ENCODE measurements around the gene PRKN.

The PRKN gene

DNA sequence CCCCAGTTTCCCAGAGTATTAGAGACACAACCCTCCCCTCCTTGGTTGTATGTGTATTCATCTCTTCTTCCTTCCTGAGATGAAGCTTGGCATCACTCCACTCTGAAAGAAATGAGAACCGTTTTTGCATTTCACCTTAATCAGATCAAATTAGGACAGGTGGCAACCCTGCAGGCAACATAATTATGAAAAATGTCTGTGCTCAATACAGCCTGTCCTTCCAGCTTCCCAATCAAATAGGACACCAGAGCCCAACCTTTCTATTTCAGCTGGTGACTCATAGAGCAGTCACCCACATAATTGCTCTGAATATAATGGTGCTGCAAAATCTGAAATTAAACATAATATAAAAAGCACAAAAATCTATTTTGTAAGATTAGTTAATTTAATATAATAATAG lies 1143.5 kb downstream of the PRKN start:
- no peak for DNase-seq (ENCODE audit: low read depth in 2 of 3, low spot score in 1 of 3)

DNA sequence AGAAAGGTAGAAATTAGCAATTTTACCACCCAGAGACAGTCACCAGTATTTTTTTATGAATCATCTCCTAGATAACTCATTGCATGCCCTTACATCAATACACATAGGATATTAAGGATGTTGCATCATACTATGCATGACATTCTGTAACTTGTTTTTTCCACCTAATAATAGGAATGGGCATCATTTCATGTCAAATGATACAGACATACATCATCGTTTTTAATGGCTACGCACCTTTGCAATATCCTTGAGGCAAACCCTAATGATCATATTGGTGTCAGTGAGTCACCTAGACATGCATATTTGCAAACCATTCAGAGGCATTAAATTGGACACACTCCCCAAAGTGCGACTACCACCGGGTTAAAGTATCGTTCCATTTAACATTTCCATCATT lies 1144.0 kb downstream of the PRKN start:
- DNase-seq (ENCODE audit: low read depth in 2 of 3, low spot score in 1 of 3): no peak

DNA sequence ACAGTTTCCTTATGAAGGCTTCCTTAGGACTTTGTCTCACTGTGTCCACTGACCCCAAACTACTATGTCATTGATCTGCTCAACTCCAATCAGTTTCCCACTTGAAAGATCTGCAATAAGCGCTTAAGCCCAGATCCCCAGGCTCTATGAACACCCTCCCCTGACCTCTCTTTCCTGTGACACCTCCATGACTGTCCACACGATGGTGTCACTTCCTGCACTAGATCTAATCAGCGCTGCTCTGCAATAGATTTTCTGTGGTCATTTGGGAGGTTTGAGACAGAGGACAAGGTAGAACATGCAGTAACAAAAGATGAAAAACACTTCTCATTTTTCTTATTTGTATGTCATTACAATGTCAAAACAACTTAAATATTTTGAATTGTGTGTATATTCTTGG lies 1149.1 kb downstream of the PRKN start:
- DNase-seq (ENCODE audit: low read depth in 2 of 3, low spot score in 1 of 3): no peak

DNA sequence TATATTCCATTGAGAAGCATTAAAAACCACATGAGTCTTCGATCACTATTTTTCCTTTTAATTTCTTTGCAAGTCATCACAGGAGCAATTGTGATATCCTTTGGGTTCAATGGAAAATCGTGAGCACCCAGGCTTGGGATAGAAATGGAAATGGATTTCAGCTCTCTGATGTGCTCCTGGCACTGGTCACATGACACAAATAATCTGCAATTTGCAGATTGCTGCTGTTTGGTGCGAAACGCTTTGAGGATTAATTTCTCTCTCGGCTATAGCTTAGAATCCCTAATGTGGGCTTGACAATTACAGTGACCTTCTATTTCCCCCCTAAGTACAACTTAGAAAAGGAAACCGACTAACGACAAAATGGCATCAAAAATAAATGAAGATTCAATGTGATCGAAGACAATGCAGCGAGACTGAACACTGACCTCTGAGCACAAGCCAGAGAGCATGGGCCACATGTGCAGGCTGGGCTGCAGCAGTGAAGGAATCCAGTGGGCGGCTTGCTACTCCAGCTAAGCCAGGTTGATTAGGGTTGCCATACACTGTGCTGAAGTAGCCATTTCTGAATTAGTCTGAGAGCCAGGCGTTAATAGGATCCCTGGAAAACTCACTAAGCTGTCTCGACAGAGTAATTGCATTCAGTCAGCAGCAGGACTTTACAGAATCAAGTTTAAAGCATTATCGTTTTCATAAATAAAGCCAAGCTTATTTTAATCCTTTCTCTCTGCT lies 1151.9 kb downstream of the PRKN start:
- no peak for DNase-seq (ENCODE audit: low read depth in 2 of 3, low spot score in 1 of 3)

DNA sequence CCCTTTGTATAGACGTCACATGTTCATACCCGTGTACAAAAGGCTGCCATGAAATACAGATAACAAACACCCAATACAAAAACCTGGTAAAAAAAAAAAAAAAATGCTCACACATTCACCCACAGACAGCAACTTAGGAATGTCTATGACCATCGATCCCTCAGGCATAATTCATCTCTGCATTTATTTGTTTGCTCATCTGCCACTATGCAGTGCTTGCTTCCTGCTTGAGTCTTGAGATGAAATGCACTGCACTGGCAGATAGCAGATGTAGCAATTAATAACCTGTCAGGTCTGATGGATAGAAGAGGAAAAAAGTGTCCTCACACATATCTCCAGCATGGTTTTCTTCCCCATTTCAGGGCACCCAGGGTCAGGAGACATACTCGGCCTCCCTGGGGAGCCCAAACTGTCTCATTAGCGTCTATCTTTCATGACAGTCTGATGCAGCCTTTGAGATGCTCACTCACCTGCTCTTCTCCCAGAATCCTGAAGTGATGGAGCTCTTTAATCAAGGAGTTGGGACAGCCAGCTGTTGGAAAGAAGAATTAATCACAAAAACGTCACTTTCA lies 1158.6 kb downstream of the PRKN start:
- DNase-seq (ENCODE audit: low read depth in 2 of 3, low spot score in 1 of 3): no peak

DNA sequence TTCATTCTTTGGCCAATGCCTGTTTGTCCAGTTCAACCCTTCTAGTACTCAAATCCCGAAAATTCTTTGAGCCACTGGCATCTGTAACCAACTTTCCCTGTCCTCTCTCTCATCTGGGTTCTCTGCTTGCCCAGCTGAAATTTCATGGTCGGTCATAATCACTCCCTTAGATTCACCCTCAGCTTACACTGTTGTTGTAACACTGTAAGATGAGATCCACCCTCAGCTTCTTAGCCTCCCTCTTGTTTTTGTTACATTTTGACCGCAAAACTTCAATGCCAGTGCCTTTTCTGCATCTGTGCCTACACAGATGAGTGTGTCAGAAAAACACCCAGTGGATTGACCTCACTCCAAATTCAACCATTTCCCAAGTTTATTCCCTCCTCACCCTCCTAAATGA lies 1162.6 kb downstream of the PRKN start:
- no peak for DNase-seq (ENCODE audit: low read depth in 2 of 3, low spot score in 1 of 3)

DNA sequence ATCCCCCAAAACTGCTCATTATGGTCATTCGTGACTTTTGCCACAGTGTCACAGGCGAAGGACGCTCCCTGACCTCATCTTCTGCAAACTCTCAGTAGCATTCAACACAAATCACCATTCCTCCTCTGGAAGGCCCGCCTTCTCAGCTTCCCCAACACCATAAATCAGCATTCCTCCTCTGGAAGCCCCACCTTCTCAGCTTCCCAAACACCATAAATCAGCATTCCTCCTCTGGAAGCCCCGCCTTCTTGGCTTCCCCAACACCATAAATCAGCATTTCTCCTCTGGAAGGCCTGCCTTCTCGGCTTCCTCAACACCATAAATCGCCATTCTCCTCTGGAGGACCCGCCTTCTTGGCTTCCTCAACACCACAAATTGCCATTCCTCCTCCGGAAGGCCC lies 1165.7 kb downstream of the PRKN start:
- no peak for DNase-seq (ENCODE audit: low read depth in 2 of 3, low spot score in 1 of 3)

DNA sequence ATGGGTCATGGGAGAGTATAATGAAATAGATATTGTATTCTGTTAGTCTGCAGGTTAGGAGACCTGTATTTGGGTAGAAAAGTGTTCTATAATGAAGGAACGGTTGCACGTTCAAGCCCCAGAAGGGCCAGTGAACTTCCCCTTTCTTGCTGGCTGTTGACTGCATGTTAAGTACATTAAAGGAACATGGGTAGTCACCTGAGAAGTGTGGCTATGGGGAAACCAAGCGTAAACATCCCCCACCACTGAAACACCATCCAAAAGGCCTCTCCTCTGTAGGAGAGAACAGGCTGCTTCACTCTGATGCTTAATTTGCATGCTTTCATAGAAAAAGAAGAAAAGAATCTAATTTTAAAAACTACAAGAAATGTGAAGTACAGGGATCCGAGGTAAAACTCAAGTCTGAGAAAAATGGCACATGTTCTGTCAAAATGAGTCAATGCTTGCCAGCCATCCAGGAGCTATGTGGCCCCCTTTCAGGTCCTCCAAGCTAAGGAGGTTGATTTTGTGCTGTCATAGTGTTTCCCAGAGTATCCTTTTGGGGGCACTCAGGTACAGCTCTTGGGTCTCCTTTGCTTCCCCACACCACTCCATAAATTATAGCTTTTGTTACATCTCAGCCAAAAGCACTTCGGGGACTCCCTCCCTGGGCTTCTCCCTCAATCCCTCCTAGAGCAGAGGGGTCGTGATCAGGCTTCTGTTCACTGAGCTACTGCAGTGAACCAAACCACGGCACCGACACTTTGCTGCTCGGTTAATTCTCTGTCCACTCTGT lies 1170.0 kb downstream of the PRKN start:
- no peak for DNase-seq (ENCODE audit: low read depth in 2 of 3, low spot score in 1 of 3)

DNA sequence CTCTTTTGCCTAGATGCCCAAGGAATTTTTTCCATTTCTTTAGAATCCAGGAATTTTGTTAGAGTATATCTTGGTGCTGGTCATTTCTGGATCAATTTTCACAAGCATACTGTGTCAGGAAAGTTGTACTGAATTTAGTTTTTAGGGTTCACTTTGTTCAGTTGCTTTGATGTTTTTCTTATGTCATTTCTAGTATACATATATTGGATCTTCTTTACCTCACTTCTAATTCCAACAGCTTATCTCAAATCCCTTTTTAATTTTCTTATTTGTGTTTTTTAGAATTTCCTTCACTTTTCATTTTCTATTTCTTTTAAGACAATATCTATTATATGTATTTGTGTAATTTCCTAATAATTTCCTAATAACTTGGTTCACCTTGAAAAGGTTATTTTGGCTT lies 1172.7 kb downstream of the PRKN start:
- DNase-seq (ENCODE audit: low read depth in 2 of 3, low spot score in 1 of 3): no peak

DNA sequence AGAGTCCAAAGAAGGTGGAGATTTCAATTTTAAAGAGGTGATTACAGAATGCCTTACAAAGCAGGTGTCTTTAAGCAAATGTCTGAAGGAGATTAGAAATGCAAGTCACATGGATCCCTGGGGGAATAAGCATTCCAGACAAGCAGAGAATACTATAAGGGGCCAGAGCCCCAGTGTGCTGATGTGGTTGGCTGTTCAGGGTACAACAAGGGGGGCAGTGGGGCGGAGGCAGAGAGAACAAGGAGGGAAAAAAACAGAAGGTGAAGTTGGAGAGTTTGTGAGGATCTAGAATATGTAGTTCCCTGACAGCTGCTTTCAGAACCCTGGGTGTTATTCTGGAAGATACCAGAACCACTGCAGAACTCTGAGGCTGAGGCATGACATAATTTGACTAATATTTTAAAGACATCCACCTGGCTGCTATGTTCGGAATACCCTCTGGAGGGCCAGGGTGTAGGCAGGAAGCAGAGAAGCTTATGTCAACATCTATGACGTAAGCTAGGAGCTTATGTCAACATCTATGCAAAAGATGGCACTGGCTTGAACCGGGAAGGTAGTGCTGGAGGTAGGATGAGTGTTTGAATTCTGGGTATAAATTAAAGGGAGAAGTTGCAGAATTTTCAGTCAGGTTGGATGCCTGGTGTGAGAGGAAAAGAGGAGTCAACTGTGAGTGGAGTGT lies 1177.5 kb downstream of the PRKN start:
- no peak for DNase-seq (ENCODE audit: low read depth in 2 of 3, low spot score in 1 of 3)

DNA sequence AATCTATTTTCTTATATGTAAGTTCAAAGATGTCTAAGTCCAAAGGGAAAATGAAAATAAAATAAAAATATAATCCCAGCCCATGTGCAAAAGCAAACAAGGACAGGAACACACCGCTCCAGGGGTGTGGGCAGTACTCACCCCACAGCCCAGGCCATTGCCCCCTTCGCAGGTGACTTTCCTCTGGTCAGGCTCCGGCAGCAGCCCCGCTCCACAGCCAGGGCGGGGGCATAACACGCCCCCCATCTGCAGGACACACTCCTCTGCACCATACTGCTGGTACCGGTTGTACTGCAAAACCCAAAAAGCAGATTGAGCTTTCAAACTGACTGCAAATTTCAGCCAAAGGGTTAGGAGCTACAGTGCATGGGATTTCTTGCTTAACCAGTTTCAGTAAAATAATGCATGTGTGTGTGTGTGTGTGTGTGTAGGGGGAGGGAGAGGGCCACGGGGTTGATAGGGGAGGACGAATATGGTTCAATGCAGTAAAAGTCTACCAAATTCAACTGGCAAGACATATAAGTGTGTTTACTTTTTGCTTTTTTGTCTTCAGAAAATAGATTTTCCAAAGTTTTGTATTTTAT lies 1178.8 kb downstream of the PRKN start:
- DNase-seq (ENCODE audit: low read depth in 2 of 3, low spot score in 1 of 3): no peak

DNA sequence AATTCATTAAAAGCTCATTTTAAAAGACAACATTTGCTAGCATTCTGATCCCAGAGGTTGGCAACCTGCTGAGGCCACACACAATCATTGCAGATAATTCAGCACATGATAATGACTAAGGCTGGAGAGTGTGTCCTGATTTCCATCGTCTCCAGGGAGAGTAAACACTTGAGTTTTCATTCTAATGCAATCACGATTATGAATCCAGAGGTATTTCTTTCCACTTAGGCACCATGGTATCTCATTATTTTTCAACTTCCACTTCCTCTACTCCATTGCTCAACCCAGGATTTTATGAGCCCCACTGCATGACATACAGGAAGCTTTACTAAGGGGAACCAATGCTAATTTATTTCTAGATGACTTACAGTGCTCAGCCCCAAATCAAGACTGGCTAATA lies 1179.9 kb downstream of the PRKN start:
- DNase-seq (ENCODE audit: low read depth in 2 of 3, low spot score in 1 of 3): no peak

DNA sequence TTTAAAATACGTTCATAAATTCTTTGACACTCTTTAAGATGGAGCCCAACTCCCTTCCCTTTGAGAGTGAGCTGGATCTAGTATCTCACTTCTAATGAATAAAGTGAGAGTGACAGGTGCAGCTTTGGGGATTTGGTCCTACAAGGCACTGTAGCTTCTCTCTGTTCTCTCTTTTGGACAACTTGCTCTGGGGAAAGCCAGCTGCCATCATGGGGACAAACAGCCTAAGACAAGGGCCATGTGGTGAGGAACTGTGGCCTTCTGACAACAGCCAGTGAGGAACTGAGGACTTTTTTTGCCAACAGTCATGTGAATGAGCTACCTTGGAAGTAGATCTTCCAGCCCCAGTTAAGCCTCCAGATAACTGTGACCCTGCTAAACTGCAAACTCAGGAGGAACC lies 1180.9 kb downstream of the PRKN start:
- DNase-seq (ENCODE audit: low read depth in 2 of 3, low spot score in 1 of 3): no peak

DNA sequence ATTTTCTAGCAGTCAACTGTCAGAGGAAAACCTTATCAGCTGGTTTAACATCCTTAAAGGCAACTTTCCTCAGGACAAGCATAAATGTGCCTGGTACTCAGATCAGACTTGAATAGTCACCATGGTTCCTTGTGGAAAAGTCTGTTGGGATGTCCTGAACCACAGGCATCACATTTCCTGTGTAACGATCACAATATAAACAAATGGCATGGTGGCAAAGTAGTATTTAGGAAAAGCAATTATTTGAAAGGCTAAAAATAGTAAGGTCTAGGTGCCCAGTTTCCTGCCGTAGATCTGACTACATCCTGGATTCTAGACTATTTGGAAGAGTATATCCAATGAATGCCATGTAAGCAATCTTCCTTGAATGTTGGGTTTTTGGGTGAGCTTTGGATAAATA lies 1181.8 kb downstream of the PRKN start:
- no peak for DNase-seq (ENCODE audit: low read depth in 2 of 3, low spot score in 1 of 3)

DNA sequence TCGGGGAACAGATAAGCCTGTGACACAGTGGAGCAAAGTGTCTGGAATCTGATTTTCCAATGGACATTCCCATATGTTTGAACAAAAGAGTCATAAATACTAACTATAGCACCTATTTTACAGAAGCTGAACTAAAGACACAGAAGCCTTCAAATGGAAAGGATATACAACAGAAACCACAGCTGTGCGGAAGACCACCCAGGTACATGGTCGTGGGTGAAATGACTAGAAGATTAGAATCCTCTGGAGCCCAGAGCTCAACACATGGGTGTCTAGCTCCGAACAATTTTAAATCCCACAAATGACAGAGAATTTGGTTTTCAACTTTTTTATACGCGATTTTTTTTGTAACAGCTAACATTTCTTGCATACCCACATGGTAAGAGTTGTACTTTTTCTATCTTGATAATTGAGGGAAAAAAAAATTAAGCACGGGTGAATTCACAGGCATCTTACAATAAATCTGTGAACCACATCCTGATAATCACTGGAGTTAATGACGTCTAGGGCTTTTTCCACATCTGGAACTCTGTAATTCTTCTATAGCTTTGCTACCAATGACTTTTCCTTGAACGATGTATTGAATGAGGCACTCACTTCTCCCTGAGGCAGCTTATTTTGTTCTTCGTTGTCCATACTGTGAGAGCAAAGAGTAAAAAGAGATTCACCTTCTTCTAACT lies 1182.6 kb downstream of the PRKN start:
- DNase-seq (ENCODE audit: low read depth in 2 of 3, low spot score in 1 of 3): no peak

DNA sequence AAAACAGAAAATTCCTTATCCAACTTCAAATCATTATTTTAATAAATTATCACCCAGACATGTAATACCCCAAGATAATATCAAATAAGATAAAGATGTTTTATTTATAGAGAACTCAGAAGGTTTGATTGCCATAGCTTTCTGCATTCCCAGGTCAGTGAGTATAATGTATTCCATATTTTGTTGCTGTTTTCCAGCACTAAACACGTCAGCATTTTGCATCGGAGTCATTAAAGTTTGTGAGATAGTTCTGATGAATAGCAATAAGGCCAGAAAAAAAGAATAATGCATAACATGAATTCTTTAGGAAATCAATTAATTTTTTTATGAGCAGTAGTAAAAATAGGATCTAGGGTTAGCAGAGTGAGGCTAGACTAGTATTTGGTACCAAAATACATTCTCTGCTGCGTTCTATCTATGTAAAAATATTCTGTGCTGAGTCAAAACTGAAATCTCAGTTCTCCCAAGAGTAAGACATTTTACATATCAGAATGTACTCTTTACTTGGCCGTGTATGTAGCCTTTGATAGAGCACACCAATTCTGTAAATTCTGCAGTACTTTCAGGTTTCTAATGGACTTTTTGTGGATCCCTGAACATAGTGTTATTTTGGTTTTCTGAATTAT lies 1183.8 kb downstream of the PRKN start:
- DNase-seq (ENCODE audit: low read depth in 2 of 3, low spot score in 1 of 3): no peak

DNA sequence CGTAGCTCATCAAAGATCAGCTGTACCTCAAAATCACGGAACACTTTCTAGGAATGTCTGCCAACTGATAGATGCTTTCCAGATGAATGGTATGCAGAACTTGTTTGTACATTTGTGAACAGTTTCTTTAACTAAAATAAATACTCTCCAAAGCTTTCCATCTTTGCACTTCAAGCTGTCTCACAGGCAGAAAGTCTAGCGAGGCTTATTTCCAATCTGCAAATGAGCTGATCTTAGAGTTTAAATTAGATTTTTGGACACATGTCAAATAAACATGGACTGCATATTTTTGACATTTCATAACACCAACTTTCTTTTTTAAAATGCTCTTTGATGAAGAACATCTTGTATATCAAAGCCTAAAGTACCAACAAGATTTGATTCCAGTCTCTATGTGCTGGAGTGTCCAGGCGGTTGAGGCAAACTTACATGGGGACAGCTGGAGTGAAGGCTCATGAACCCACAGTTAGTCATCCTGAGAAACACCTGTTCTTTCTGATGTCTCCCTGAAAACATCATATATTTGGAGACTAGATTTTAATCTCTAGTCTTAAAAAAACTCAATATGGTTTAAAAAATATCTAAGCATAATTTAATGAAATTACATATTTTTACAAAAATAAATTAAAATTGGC lies 1185.1 kb downstream of the PRKN start:
- DNase-seq (ENCODE audit: low read depth in 2 of 3, low spot score in 1 of 3): no peak

DNA sequence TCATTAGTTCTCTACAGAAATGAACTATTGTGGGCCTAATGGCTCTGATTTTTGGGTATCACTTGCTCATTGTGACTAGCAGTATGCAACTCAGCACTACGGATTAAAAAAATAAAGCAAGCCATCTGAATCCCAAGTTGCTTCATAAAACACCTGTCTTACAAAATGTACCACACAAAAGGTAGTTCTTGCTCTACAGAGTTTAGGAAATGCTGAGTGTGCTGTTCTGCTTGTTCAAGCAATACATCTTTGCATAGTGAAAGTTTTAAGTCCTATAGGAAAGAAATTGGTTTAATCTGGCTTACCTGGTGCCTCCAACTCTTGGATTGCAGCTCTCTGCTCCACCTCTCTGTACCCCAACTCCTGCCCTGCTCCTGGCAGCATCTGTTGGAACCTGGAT lies 1187.0 kb downstream of the PRKN start:
- DNase-seq (ENCODE audit: low read depth in 2 of 3, low spot score in 1 of 3): no peak

DNA sequence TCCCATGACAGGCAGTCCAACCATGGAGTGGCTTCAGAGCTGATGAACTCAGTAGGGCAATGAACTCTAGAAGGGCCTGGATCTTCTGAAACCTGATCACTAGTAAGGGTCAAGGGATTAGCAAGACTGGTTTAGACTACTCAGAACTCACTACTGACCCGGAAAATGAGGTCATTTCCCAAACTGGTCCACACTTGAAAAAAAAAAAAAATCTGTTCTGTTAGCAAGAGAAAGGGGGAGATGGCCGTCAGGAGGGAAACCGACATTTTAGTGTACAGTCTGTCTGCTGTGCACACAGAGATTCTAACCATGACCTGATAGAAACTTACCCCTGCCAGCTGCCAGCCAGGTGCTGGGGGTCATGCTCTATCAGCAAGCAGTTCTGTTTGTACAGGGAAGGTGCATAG lies 1191.3 kb downstream of the PRKN start:
- no peak for DNase-seq (ENCODE audit: low read depth in 2 of 3, low spot score in 1 of 3)

DNA sequence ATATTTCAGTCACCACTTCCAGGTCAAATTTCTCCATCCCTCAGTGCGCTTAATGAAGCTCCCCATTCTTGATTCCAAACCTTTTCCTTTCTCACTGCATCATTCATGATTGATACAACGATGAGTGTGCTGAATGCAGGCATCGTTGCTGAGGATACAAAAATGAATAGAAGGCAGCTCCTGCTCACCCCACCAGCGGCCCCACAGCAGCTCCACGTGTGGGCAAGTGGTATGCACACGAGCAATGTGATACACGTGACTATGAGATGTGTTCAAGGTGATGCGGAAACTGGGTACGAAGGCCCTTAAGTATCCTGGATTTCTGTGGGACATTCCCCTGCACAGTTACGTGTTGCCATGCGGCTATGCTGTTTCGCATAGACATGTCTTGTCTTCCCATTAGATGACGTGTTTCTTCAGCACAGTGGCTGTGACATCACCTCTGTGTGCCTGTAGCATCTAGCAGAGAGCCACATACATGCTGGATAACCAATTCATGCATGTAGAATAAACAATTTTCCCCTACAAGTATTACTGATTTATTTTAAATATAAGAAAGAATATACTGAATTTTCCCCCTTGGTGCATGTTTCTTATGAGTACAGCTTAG lies 1193.2 kb downstream of the PRKN start:
- no peak for DNase-seq (ENCODE audit: low read depth in 2 of 3, low spot score in 1 of 3)
